Hepatocyte (in vitro differentiated cells): ENCODE results near the gene OBSCN.

ENCODE experiments used
- CTCF ChIP-seq: fragments of 200-600 bp; sonication (generic); IDR thresholded peaks from 2 replicates; pipeline ENCODE4 v1.5.1; 2016; ENCODE audit warnings: antibody characterized with exemption, mild to moderate bottlenecking; ENCODE audit not compliant: poor library complexity
- EZH2 ChIP-seq: fragments of 200-600 bp; sonication (generic); IDR thresholded peaks from 2 replicates; pipeline ENCODE4 v1.6.1; 2016; ENCODE audit warnings: antibody characterized with exemption, mild to moderate bottlenecking, borderline replicate concordance
- EZH2phosphoT487 ChIP-seq: fragments of 200-600 bp; sonication (generic); IDR thresholded peaks from one replicate; pipeline ENCODE4 v1.6.1; 2018; ENCODE audit warnings: antibody characterized with exemption, mild to moderate bottlenecking, low read depth, moderate library complexity; ENCODE audit not compliant: unreplicated experiment, severe bottlenecking

GRCh38 chr1:228294717-228295116, 86.9 kb downstream of the OBSCN start:
- no peak for TF ChIP-seq CTCF
- no peak for TF ChIP-seq EZH2
- no peak for TF ChIP-seq EZH2phosphoT487
